ENCODE results near the gene NTRK2.

Gene NTRK2

DNA sequence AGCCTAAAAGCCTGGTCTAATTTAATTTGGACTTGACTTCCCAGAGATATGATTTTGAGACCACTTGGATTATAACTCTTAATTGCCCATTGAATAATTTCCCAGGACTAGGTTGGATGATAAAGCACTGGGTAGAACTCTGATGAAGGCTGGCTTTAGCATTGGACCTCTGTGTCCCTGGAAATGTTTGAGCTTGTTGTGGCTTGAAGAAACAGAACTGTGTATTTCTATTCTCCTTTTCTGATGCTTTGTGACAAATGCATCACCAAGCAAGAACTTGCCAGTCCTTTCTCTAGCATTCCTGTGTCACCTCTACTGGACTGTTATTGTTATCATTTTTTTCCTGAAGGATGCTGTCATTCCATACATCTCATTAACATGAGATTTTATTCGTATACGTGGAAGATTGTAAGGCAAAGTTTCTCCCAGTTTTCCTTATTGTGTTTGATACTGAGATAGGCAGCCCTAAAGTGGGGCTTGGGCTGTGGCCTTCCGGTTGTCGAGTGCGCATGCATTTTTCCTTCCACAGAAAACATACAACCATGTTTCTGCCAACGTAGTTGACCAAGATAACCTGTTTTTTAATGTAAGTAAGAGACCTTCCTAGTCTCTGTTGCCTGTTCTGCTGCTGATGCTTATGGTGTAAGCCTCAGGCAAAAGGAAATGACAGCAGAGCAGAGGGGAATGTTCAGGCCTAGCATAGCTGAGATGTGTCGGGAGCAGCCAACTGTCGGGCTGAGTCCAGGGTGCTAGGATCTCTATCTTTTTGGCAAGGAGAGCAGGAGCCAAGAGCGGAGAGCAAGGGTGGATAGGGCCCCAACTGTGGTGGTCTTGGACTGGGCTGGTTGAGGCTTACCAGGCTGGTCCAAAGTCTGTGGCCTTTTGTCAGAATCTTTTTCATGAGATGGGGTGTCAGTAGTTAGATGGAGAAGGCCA, 2.3 kb downstream of the NTRK2 start:
- Histone ChIP-seq H4K20me1 (ENCODE audit: insufficient read depth, low read length) (no peaks in the 10 kb centered on the region), H2AFZ (ENCODE audit: low read length) (no peak overlapping the region), H3K36me3 (ENCODE audit: insufficient read depth, low read length) (no peaks in the 10 kb centered on the region), H3K27ac (ENCODE audit: low read depth, low read length, poor library complexity, severe bottlenecking) (no peak overlapping the region), H3K79me2 (ENCODE audit: insufficient read depth, low read length) (no peaks in the 10 kb centered on the region), H3K9me3 (ENCODE audit: low read length) (no peaks in the 10 kb centered on the region), H3K4me1 (ENCODE audit: insufficient read depth, low read length, severe bottlenecking) (no peaks in the 10 kb centered on the region), H3K4me2 (ENCODE audit: low read length) (no peak overlapping the region), H3F3A (ENCODE audit: insufficient read depth, low read length) (no peaks in the 10 kb centered on the region), H3K9me2 (ENCODE audit: low read depth, low read length) (no peaks in the 10 kb centered on the region), H3K27me3 (ENCODE audit: insufficient read depth, low read length) (no peaks in the 10 kb centered on the region), H3K4me3 (ENCODE audit: low read depth, low read length, poor library complexity, severe bottlenecking) (no peak overlapping the region), H3K9ac (ENCODE audit: low read length) (no peak overlapping the region)
- no peak for TF ChIP-seq CTCF (IDR thresholded peaks at IDR 0.05; ENCODE audit: low read length)
- TF ChIP-seq EZH2 (IDR thresholded peaks at IDR 0.05; ENCODE audit: borderline replicate concordance, low read length), result no peak

DNA sequence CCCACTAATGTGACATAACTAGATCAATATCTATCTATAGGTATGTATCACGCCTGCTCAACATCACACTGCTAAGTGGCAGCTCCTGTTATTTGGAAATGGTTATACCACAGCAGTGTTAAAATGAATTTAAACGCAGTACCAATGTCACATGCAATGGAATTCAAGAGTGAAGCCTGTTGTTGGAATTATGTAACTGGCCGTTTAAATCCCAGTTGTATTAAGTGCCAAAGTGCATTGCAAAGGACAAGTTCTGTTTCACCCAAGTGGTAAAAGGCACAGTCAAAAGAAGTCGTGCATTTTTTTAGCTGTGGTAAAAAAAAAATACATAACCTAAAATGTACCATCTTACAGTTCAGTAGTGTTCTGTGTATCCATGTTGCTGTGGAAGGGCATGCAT, 4.3 kb downstream of the NTRK2 start:
- Histone ChIP-seq H3K9me3 (ENCODE audit: low read length) (no peaks in the 10 kb centered on the region), H3K4me2 (ENCODE audit: low read length) (no peak overlapping the region), H4K20me1 (ENCODE audit: insufficient read depth, low read length) (no peaks in the 10 kb centered on the region), H3K9ac (ENCODE audit: low read length) (no peak overlapping the region), H3K4me3 (ENCODE audit: low read depth, low read length, poor library complexity, severe bottlenecking) (no peak overlapping the region), H3K9me2 (ENCODE audit: low read depth, low read length) (no peaks in the 10 kb centered on the region), H3F3A (ENCODE audit: insufficient read depth, low read length) (no peaks in the 10 kb centered on the region), H3K27me3 (ENCODE audit: insufficient read depth, low read length) (no peaks in the 10 kb centered on the region), H3K4me1 (ENCODE audit: insufficient read depth, low read length, severe bottlenecking) (no peaks in the 10 kb centered on the region), H2AFZ (ENCODE audit: low read length) (no peak overlapping the region), H3K79me2 (ENCODE audit: insufficient read depth, low read length) (no peaks in the 10 kb centered on the region), H3K36me3 (ENCODE audit: insufficient read depth, low read length) (no peaks in the 10 kb centered on the region), H3K27ac (ENCODE audit: low read depth, low read length, poor library complexity, severe bottlenecking) (no peak overlapping the region)
- TF ChIP-seq CTCF (IDR thresholded peaks at IDR 0.05; ENCODE audit: low read length), result no peak
- TF ChIP-seq EZH2 (IDR thresholded peaks at IDR 0.05; ENCODE audit: borderline replicate concordance, low read length), result no peak

GRCh38 chr9:84677080-84677479, 7.6 kb downstream of the NTRK2 start:
- Histone ChIP-seq H3K9me2 (ENCODE audit: low read depth, low read length) (no peaks in the 10 kb centered on the region), H3K4me2 (ENCODE audit: low read length) (no peak overlapping the region), H3K9me3 (ENCODE audit: low read length) (no peaks in the 10 kb centered on the region), H3K79me2 (ENCODE audit: insufficient read depth, low read length) (no peaks in the 10 kb centered on the region), H3K4me1 (ENCODE audit: insufficient read depth, low read length, severe bottlenecking) (no peaks in the 10 kb centered on the region), H2AFZ (ENCODE audit: low read length) (no peak overlapping the region), H3K4me3 (ENCODE audit: low read depth, low read length, poor library complexity, severe bottlenecking) (no peak overlapping the region), H3K27ac (ENCODE audit: low read depth, low read length, poor library complexity, severe bottlenecking) (no peak overlapping the region), H3K9ac (ENCODE audit: low read length) (no peak overlapping the region), H4K20me1 (ENCODE audit: insufficient read depth, low read length) (no peaks in the 10 kb centered on the region), H3F3A (ENCODE audit: insufficient read depth, low read length) (no peaks in the 10 kb centered on the region), H3K27me3 (ENCODE audit: insufficient read depth, low read length) (no peaks in the 10 kb centered on the region), H3K36me3 (ENCODE audit: insufficient read depth, low read length) (no peaks in the 10 kb centered on the region)
- TF ChIP-seq EZH2 (IDR thresholded peaks at IDR 0.05; ENCODE audit: borderline replicate concordance, low read length), result no peak
- no peak for TF ChIP-seq CTCF (IDR thresholded peaks at IDR 0.05; ENCODE audit: low read length)
